ENCODE measurements around the gene NKG7. TPM values are rescaled to one million over a fixed set of nuclear protein-coding genes. Genes with fewer than 3 reads are reported as not detected.
"Not testable (repeated sequence)": the region's sequence is repeated elsewhere in the genome, so short reads cannot be mapped to it uniquely, and the experiment has no call there.

Gene NKG7
- total RNA-seq, 1 donor, result not detected

DNA sequence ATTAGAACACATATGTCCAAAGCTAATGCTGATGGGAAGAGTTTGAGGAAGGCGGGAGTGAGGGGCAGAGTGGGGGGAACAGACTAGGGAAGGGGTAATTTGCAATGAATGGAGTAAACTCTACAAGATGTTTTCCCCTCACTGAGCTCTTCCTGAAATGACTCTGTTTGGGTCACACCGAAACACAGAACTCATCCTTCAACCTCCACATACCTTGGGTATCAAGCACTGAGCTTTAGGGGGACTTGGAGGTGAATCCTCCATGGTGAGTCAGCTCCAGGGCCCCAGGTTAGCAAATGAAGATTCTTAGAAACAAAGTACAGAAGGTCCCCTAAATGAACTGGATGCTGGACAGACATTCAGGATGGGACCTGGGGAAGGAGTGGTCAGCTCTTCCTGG lies 46.3 kb upstream of the NKG7 start:
- TF ChIP-seq, protein P1, sequence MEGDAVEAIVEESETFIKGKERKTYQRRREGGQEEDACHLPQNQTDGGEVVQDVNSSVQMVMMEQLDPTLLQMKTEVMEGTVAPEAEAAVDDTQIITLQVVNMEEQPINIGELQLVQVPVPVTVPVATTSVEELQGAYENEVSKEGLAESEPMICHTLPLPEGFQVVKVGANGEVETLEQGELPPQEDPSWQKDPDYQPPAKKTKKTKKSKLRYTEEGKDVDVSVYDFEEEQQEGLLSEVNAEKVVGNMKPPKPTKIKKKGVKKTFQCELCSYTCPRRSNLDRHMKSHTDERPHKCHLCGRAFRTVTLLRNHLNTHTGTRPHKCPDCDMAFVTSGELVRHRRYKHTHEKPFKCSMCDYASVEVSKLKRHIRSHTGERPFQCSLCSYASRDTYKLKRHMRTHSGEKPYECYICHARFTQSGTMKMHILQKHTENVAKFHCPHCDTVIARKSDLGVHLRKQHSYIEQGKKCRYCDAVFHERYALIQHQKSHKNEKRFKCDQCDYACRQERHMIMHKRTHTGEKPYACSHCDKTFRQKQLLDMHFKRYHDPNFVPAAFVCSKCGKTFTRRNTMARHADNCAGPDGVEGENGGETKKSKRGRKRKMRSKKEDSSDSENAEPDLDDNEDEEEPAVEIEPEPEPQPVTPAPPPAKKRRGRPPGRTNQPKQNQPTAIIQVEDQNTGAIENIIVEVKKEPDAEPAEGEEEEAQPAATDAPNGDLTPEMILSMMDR (IDR thresholded peaks at IDR 0.05; ENCODE audit: extremely low read depth, low read depth, low read length), result no peak
- Histone ChIP-seq H3K27ac (ENCODE audit: low read depth, low read length) (no peak overlapping the region), H3K79me2 (ENCODE audit: insufficient read depth, low read length) (no peaks in the 10 kb centered on the region), H3K36me3 (ENCODE audit: insufficient read depth, low read length) (no peaks in the 10 kb centered on the region), H3K4me2 (ENCODE audit: insufficient read depth, low read length) (no peak overlapping the region), H2AFZ (ENCODE audit: low read length) (no peak overlapping the region), H3K27me3 (ENCODE audit: insufficient read depth, low read length) (no peaks in the 10 kb centered on the region), H3K4me1 (ENCODE audit: insufficient read depth, low read length) (no peaks in the 10 kb centered on the region), H3K9me3 (ENCODE audit: low read depth, low read length) (no peaks in the 10 kb centered on the region), H4K20me1 (ENCODE audit: insufficient read depth, low read length) (no peaks in the 10 kb centered on the region), H3K4me3 (ENCODE audit: insufficient read depth, low read length) (no peak overlapping the region)
- no peak for DNase-seq (ENCODE audit: insufficient read length, low spot score, missing footprints)

DNA sequence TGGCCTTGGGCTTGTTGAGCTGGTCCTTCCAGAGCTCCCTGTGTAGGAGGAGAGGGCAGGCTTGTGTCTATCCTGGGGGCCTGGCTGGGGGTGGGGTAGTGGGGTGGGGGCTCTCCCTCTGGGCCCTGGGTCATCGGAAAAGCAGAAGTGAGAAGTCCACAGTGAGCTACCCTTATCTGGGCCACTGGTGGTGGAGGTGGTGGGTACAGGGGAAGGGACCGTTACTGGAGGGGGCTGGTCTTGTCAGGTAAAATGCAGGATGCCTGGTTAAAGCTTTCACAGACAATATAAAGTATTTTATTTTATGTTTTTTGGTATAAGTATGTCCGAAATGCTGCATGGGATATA lies 45.3 kb upstream of the NKG7 start:
- Histone ChIP-seq H3K4me2 (ENCODE audit: insufficient read depth, low read length) (no peak overlapping the region), H2AFZ (ENCODE audit: low read length) (no peak overlapping the region), H3K36me3 (ENCODE audit: insufficient read depth, low read length) (no peaks in the 10 kb centered on the region), H3K27me3 (ENCODE audit: insufficient read depth, low read length) (no peaks in the 10 kb centered on the region), H3K79me2 (ENCODE audit: insufficient read depth, low read length) (no peaks in the 10 kb centered on the region), H3K4me1 (ENCODE audit: insufficient read depth, low read length) (no peaks in the 10 kb centered on the region), H3K27ac (ENCODE audit: low read depth, low read length) (no peak overlapping the region), H3K9me3 (ENCODE audit: low read depth, low read length) (no peaks in the 10 kb centered on the region), H3K4me3 (ENCODE audit: insufficient read depth, low read length) (no peak overlapping the region), H4K20me1 (ENCODE audit: insufficient read depth, low read length) (no peaks in the 10 kb centered on the region)
- DNase-seq (ENCODE audit: insufficient read length, low spot score, missing footprints), result no peak
- TF ChIP-seq, protein P1 (IDR thresholded peaks at IDR 0.05; ENCODE audit: extremely low read depth, low read depth, low read length), result no peak

DNA sequence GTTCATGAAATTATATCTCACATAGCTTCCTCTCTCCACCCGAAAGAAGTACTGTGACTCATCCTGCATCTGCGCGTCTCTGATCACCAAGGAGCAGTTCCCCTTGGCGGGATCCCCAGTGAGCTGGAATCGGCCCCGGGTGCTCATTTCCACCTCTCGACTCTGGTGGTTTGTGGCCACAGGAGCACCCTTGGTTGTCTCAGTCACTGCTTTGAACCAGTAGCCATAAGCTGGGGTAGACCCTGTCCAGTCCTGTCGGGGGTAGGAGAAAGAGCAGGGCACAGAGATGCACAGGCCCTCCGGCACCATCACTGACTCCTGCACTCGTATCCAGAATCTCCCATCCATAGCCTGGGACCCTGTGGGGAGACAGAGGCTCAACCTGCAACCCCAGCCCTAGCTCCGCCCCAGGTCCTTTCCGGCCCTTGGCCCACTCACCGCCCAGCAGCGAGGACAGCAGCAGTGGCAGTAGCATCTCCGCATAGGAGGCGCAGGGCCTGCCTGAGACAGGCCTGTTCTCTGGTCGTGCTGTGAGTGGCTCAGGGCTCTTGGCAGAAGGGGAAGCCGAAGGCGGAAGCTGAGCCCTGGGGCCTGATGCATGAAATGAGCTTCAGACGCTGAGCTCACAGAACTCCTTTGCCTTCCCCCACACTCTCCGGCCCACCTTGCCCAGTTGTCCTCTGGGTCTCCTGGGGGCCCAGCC lies 44.8 kb upstream of the NKG7 start, which contains the start of gene SIGLEC10:
Gene SIGLEC10, minus strand, starts transcription at position 536 of the 703 bp plus-strand sequence. Its CDS starts 61 bp downstream, at position 475.
- H3K4me1 ChIP-seq (ENCODE audit: insufficient read depth, low read length), result no peaks in the 10 kb centered on the region
- no peaks in the 10 kb centered on the region for H3K36me3 ChIP-seq (ENCODE audit: insufficient read depth, low read length)
- H3K9me3 ChIP-seq (ENCODE audit: low read depth, low read length), result no peaks in the 10 kb centered on the region
- H2AFZ ChIP-seq (ENCODE audit: low read length), result no peak within 1 kb of the TSS
- no peak for DNase-seq (ENCODE audit: insufficient read length, low spot score, missing footprints)
- no peak within 1 kb of the TSS for H3K27ac ChIP-seq (ENCODE audit: low read depth, low read length)
- no peak within 1 kb of the TSS for H3K4me2 ChIP-seq (ENCODE audit: insufficient read depth, low read length)
- H3K79me2 ChIP-seq (ENCODE audit: insufficient read depth, low read length), result no peaks in the 10 kb centered on the region
- H4K20me1 ChIP-seq (ENCODE audit: insufficient read depth, low read length), result no peaks in the 10 kb centered on the region
- H3K4me3 ChIP-seq (ENCODE audit: insufficient read depth, low read length), result no peak within 1 kb of the TSS
- TF ChIP-seq, protein P1 (IDR thresholded peaks at IDR 0.05; ENCODE audit: extremely low read depth, low read depth, low read length), result no peak
- no peaks in the 10 kb centered on the region for H3K27me3 ChIP-seq (ENCODE audit: insufficient read depth, low read length)

GRCh38 chr19:51416422-51416821 lies 44.0 kb upstream of the NKG7 start:
- not testable (repeated sequence) for H3K36me3 ChIP-seq (ENCODE audit: insufficient read depth, low read length); H3K27ac ChIP-seq (ENCODE audit: low read depth, low read length); H3K4me2 ChIP-seq (ENCODE audit: insufficient read depth, low read length); H3K4me1 ChIP-seq (ENCODE audit: insufficient read depth, low read length); H3K27me3 ChIP-seq (ENCODE audit: insufficient read depth, low read length); H3K9me3 ChIP-seq (ENCODE audit: low read depth, low read length); H2AFZ ChIP-seq (ENCODE audit: low read length); H3K79me2 ChIP-seq (ENCODE audit: insufficient read depth, low read length); DNase-seq (ENCODE audit: insufficient read length, low spot score, missing footprints); H3K4me3 ChIP-seq (ENCODE audit: insufficient read depth, low read length); H4K20me1 ChIP-seq (ENCODE audit: insufficient read depth, low read length)
